ENCODE measurements around the gene TTC21A.

DNA sequence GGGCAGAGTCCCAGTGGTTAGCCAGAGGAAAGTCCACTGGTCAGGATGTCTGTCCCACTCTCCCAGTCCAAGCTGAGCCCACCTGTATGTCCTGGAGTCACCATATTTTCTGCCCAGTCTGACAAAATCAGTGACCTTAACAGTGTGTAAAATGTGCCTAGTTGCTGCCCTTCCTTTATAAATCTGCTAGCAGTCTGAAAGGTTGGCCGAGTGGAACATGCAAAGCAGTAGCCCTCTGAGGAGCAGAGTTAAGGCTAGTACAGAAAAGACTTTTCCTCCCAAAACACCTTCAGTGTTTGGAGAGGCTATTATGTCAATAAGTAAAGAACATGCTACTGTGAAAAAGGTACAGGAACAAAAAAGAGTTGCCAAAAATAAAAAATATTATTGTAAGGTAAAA is 15.3 kb downstream of the TTC21A start:
- no peak for TF ChIP-seq CTCF (IDR thresholded peaks at IDR 0.05)
- TF ChIP-seq TCF7L2 (IDR thresholded peaks at IDR 0.05; ENCODE audit: low read depth, low read length), result no peak
- no peak for TF ChIP-seq REST (IDR thresholded peaks at IDR 0.05; ENCODE audit: insufficient read depth in 1 of 2, low read depth in 2 of 2, low read length in 1 of 2)
- TF ChIP-seq POLR2AphosphoS5 (IDR thresholded peaks at IDR 0.05; ENCODE audit: low read depth, low read length), result no peak

Data from Panc1 (cell line).